Astrocyte of the cerebellum (primary cell): ENCODE measurements around the gene FAM24A.

Experiments used
- DNase-seq: peaks from one replicate; pipeline ENCODE4 v3.0.0-alpha.2; 2011; ENCODE audit warnings: low read depth
- H3K4me3 ChIP-seq: 2 replicates; pipeline ENCODE4 v1.5.1; 2011; ENCODE audit warnings: mild to moderate bottlenecking, low read depth, low read length, moderate library complexity
- CTCF ChIP-seq: IDR thresholded peaks from 2 replicates; pipeline ENCODE4 v1.5.1; 2012; ENCODE audit warnings: low read length, low read depth, moderate library complexity, mild to moderate bottlenecking; ENCODE audit errors: missing control alignments
- in situ Hi-C: cut with HindIII; loops from 2 replicates; pipeline ENCODE4 v1.10.0; 2017; ENCODE audit warnings: low sequenced_read_pairs

Gene FAM24A

GRCh38 chr10:122939133-122939855 is 28.9 kb downstream of the FAM24A start:
- in situ Hi-C loops = no loop called here
- TF ChIP-seq CTCF = no peak
- no peak overlapping the region for H3K4me3 ChIP-seq
- DNase-seq = no peak

GRCh38 chr10:122939856-122940543 is 29.6 kb downstream of the FAM24A start:
- no peak overlapping the region for H3K4me3 ChIP-seq
- DNase-seq = peak; percentile 43
- in situ Hi-C loops = no loop called here
- no peak for TF ChIP-seq CTCF

GRCh38 chr10:122949296-122949695 is 38.9 kb downstream of the FAM24A start:
- no peak overlapping the region for H3K4me3 ChIP-seq
- no peak for DNase-seq
- in situ Hi-C loops = no loop called here
- no peak for TF ChIP-seq CTCF

GRCh38 chr10:122953902-122954730 is 43.7 kb downstream of the FAM24A start, which contains the start of gene C10orf88:
TSS of gene C10orf88 (minus strand) at chr10:122954227. CDS start at chr10:122954178, 49 bp downstream.
- in situ Hi-C loops = no loop called here
- DNase-seq = peak; percentile 97
- H3K4me3 ChIP-seq = peak within 1 kb of the TSS; percentile 95
- no peak for TF ChIP-seq CTCF

- in situ Hi-C loops = no loop called here
- H3K4me3 ChIP-seq = peak overlapping the region; percentile 95
- no peak for TF ChIP-seq CTCF
- no peak for DNase-seq
Observed at GRCh38 chr10:122954731-122955050, 44.3 kb downstream of the FAM24A start.

- no peak overlapping the region for H3K4me3 ChIP-seq
- no peak for DNase-seq
- in situ Hi-C loops = no loop called here
- TF ChIP-seq CTCF = no peak
Observed at GRCh38 chr10:122955892-122956291, 45.5 kb downstream of the FAM24A start.
